ENCODE measurements around the gene CCDC194. TPM values are rescaled to one million over a fixed set of nuclear protein-coding genes. Genes with fewer than 3 reads are reported as not detected.
"Not testable (repeated sequence)": the region's sequence is repeated elsewhere in the genome, so short reads cannot be mapped to it uniquely, and the experiment has no call there.

Gene CCDC194
- total RNA-seq, 1 experiment from 2014 or later: not detected

DNA sequence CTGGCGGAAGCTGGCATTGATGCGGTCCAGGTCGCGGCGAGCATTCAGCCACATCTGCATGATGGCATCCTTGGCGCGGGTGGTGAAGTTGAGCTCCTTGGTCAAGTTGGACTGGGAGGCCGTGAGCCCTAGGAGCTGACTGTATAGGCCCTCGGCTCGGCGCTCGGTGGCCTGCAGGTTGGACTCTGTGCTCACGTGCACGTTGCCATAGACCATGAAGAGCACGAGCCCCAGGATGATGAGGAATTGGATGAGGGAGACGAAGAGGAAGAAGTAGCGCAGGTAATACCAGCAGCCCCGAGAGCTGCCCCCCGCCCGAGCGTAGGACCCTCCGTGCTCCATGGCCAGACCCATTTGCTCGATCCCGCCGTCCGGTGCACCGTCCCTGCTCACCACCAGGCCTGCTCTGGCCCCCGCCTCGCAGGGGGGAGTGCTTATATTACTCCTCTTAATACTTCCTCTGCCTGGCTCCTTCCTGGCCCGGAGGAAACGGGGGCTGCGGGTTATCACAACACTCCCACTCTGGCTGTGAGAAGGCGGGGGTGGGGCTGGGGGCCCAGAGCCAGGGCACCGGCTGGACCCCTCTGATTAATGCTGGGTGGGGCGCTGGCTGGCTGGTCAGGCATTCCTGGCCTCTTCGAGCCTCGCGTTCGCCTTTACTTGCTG lies 16.9 kb downstream of the CCDC194 start, which contains the start of gene PLVAP:
Gene PLVAP (minus strand): TSS at position 408 of the 666 bp plus-strand sequence. CDS start 54 bp downstream, at position 354.
- Mint-ChIP-seq H3K36me3 (ENCODE audit: insufficient read depth, unreplicated experiment) (no peaks in the 10 kb centered on the region), H3K27ac (ENCODE audit: unreplicated experiment) (no peak within 1 kb of the TSS), H3K9me3 (ENCODE audit: low read depth, unreplicated experiment) (no peaks in the 10 kb centered on the region), H3K27me3 (ENCODE audit: unreplicated experiment) (no peaks in the 10 kb centered on the region), H3K4me3 (ENCODE audit: low read depth, unreplicated experiment) (no peak within 1 kb of the TSS), H3K4me1 (ENCODE audit: low read depth, unreplicated experiment) (no peaks in the 10 kb centered on the region)
- DNase-seq: no peak
- CTCF ChIA-PET: interaction anchor here (0.6 kb wide), 1 partner anchor 34 kb away, joined by 11 read pairs; no protein-coding TSS in a partner anchor
- no peak for TF ChIP-seq CTCF (IDR thresholded peaks at IDR 0.05; ENCODE audit: unreplicated experiment)
- intact Hi-C loops (cut with micrococcal nuclease; ENCODE audit: unreplicated experiment): no loop called here
- no TSS peak for BruUV-seq (replicated peaks)

- H3K36me3 Mint-ChIP-seq (ENCODE audit: insufficient read depth, unreplicated experiment): no peaks in the 10 kb centered on the region
- no peak for TF ChIP-seq CTCF (IDR thresholded peaks at IDR 0.05; ENCODE audit: unreplicated experiment)
- no peak overlapping the region for H3K27ac Mint-ChIP-seq (ENCODE audit: unreplicated experiment)
- intact Hi-C loops (cut with micrococcal nuclease; ENCODE audit: unreplicated experiment): no loop called here
- no TSS peak for BruUV-seq (replicated peaks)
- no peaks in the 10 kb centered on the region for H3K4me1 Mint-ChIP-seq (ENCODE audit: low read depth, unreplicated experiment)
- H3K4me3 Mint-ChIP-seq (ENCODE audit: low read depth, unreplicated experiment): no peak overlapping the region
- CTCF ChIA-PET: no interaction called here
- H3K27me3 Mint-ChIP-seq (ENCODE audit: unreplicated experiment): peaks cover 9% of the 10 kb centered on the region
- no peak for DNase-seq
- no peaks in the 10 kb centered on the region for H3K9me3 Mint-ChIP-seq (ENCODE audit: low read depth, unreplicated experiment)
These were observed 23.9 kb downstream of the CCDC194 start for GRCh38 chr19:17370026-17370587.

DNA sequence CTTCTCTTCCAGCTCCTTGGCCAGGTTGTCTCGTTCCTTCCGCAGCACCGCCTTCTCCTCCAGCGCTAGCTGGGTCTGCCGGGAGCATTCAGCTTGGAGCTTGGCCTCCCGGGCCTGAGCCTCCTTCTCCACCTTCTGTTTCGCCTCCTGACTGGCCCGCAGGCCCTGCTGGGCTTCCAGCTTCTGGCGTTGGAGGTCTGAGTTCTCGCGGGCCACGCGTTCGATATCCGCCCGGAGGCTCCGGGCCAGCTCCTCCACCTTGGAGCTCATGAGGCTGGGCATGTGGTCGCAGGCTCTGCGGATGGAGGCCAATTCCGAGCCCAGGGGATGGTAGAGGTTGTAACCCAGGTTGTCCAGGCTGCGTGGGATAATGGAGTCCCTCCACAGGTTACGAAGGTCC lies 28.6 kb downstream of the CCDC194 start:
- Mint-ChIP-seq H3K36me3 (ENCODE audit: insufficient read depth, unreplicated experiment) (no peaks in the 10 kb centered on the region), H3K27ac (ENCODE audit: unreplicated experiment) (no peak overlapping the region), H3K9me3 (ENCODE audit: low read depth, unreplicated experiment) (no peaks in the 10 kb centered on the region), H3K27me3 (ENCODE audit: unreplicated experiment) (peaks cover 41% of the 10 kb centered on the region), H3K4me1 (ENCODE audit: low read depth, unreplicated experiment) (no peaks in the 10 kb centered on the region), H3K4me3 (ENCODE audit: low read depth, unreplicated experiment) (no peak overlapping the region)
- CTCF ChIA-PET: no interaction called here
- TF ChIP-seq CTCF (IDR thresholded peaks at IDR 0.05; ENCODE audit: unreplicated experiment): no peak
- DNase-seq: no peak
- BruUV-seq (replicated peaks): no TSS peak
- intact Hi-C loops (cut with micrococcal nuclease; ENCODE audit: unreplicated experiment): no loop called here

DNA sequence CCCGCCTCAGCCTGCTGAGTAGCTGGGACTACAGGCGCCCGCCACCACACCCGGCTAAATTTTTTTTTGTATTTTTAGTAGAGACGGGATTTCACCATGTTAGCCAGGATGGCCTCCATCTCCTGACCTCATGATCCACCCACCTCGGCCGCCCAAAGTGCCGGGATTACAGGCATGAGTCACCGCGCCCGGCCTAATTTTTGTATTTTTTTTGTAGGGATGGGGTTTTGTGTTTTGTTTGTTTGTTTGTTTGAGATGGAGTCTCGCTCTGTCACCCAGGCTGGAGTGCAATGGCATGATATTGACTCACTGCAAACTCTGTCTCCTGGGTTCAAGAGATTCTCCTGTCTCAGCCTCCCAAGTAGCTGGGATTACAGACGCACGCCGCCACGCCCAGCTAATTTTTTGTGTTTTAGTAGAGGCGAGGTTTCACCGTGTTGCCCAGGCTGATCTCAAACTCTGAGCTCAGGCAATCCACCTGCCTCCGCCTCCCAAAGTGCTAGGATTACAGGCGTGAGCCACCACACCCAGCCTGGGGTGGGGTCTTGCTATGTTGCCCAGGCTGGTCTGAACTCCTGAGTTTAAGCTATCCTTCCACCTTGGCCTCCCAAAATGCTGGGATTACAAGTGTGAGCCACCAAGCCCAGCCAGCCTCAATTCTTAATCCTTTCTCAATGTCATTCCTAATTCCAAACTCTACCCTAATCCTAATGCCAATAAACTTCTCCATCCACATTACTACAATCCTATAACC lies 30.0 kb downstream of the CCDC194 start:
- DNase-seq; H3K4me1 Mint-ChIP-seq (ENCODE audit: low read depth, unreplicated experiment); H3K9me3 Mint-ChIP-seq (ENCODE audit: low read depth, unreplicated experiment); CTCF ChIA-PET; H3K27ac Mint-ChIP-seq (ENCODE audit: unreplicated experiment); BruUV-seq (replicated peaks); intact Hi-C loops (cut with micrococcal nuclease; ENCODE audit: unreplicated experiment); H3K4me3 Mint-ChIP-seq (ENCODE audit: low read depth, unreplicated experiment); H3K36me3 Mint-ChIP-seq (ENCODE audit: insufficient read depth, unreplicated experiment): not testable (repeated sequence)
- H3K27me3 Mint-ChIP-seq (ENCODE audit: unreplicated experiment): peaks cover 41% of the 10 kb centered on the region
